GM21717 (cell line): Measurements from ENCODE around the gene PEX16.

Experiments used
- ATAC-seq: cut with Tn5 transposase; IDR thresholded peaks from one replicate; pipeline ENCODE4 v1.9.1; 2021; ENCODE audit warnings: mild to moderate bottlenecking, moderate library complexity; ENCODE audit not compliant: unreplicated experiment

PEX16 gene

GRCh38 chr11:45931739-45932138 lies 14.1 kb upstream of the PEX16 start:
- ATAC-seq = no peak

- ATAC-seq = no peak
Observed at GRCh38 chr11:45930951-45931570, 13.4 kb upstream of the PEX16 start.

DNA sequence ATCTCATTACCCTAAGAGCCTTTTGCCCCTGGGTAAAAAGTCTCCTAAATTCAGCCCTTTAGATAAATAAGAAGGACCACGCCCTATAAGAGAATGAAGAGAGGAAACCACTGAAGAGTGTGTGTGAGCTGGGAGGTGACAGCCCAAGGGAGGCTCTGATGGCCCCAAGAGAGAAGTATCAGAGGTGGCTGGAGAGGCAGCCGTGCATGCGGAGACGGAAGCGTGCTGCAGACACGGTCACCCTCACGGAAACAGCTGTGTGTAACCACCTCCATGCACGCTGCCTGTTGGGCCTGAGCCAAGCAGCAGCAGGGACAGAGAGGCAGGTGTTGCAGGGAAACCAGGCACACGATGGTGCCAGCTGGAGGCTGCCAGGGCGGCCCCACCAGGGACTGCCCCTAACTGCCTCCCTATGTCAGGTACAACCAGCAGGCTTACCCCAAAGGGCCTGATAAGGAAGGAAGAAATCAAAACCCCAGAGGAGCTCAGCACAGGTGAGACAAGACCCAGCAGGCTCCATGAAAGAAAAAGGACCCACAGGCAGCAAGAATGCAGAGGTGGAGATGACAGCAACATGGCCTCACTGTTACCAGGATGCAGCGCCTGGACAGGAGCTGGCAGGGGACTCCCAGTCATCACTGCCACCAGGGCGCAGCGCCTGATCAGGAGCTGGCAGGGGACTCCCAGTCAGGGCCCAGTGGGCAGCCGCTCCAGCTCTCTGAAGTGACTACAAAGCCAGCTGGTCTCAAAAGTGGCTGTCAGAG lies 12.5 kb upstream of the PEX16 start:
- peak; percentile 82 for ATAC-seq

DNA sequence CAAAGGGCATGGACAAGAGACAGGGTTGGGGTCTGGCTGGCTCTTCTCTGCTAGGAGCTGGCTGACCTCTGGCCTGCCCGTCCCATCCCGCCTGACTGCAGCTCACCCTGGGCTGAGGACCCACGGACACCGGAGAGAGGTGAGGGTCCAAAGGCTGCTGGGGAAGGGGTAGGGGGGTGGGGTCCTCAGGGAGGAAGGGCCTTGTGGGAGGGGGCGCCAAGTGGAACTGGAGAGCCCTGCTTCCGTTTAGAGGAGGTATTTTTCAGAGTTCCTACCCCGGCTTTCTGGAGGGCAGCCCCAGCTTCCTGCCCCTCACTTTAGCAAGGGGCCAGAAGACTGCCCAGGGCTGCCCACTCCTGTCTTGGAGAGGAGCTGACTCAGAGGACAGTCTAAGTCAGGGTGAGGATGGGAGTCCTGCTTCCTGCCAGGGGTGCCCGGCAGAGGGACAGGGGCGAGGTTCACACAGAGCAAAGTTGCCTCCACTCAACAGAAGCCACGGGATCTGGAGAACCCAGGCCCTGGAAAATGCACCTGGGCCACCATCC lies 11.9 kb upstream of the PEX16 start:
- ATAC-seq = no peak

- ATAC-seq = no peak
Observed at GRCh38 chr11:45928535-45929215, 11.0 kb upstream of the PEX16 start.

DNA sequence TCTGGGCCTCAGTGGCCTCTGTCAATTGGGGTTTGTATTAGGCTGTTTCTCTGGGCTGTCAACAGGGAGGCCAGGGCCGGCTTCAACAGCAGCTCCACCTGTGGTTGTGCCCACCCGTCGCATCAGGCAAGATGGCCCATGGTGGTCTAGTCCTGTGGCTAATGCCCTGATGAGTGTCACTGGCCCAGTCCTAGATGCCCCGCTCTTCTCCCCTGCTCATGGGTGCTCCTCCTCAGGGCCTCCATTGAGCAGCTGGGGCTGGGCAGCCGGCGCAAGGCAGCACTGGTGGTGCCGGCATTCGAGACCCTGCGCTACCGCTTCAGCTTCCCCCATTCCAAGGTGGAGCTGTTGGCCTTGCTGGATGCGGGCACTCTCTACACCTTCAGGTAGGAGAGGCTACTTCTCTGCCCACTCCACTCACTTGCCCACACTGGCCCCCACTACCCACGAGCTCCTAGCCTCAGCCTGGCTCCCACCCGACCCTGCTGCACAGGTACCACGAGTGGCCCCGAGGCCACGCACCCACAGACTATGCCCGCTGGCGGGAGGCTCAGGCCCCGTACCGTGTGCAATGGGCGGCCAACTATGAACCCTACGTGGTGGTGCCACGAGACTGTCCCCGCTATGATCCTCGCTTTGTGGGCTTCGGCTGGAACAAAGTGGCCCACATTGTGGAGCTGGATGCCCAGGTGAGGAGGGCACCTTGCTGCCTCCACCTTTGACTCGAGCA lies 10.2 kb upstream of the PEX16 start:
- ATAC-seq = no peak

DNA sequence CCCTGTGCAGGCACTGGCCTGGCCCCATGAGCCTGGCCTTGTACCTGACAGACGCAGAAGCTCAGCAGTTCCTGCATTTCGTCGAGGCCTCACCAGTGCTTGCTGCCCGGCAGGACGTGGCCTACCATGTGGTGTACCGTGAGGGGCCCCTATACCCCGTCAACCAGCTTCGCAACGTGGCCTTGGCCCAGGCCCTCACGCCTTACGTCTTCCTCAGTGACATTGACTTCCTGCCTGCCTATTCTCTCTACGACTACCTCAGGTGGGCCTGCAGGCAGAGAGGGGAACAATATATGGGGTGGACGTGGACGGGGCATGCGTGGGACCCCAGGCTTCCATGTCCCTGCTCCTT lies 9.6 kb upstream of the PEX16 start:
- ATAC-seq = no peak

GRCh38 chr11:45926536-45927331 lies 9.1 kb upstream of the PEX16 start:
- no peak for ATAC-seq

DNA sequence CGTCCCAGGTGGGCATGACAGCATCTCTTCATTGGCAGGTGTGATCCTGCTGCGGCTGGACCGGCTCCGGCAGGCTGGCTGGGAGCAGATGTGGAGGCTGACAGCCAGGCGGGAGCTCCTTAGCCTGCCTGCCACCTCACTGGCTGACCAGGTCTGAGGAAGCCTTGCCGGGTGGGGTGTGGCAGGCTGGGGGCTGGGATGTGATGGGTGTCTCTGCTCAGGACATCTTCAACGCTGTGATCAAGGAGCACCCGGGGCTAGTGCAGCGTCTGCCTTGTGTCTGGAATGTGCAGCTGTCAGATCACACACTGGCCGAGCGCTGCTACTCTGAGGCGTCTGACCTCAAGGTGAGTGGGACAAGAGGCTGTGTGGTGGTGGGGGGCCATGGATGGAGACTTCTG lies 8.3 kb upstream of the PEX16 start:
- no peak for ATAC-seq

- no peak for ATAC-seq
Observed at GRCh38 chr11:45925550-45925949, 7.9 kb upstream of the PEX16 start.

GRCh38 chr11:45924927-45925326 lies 7.2 kb upstream of the PEX16 start:
- no peak for ATAC-seq

- ATAC-seq = no peak
Observed at GRCh38 chr11:45924036-45924915, 6.6 kb upstream of the PEX16 start.

DNA sequence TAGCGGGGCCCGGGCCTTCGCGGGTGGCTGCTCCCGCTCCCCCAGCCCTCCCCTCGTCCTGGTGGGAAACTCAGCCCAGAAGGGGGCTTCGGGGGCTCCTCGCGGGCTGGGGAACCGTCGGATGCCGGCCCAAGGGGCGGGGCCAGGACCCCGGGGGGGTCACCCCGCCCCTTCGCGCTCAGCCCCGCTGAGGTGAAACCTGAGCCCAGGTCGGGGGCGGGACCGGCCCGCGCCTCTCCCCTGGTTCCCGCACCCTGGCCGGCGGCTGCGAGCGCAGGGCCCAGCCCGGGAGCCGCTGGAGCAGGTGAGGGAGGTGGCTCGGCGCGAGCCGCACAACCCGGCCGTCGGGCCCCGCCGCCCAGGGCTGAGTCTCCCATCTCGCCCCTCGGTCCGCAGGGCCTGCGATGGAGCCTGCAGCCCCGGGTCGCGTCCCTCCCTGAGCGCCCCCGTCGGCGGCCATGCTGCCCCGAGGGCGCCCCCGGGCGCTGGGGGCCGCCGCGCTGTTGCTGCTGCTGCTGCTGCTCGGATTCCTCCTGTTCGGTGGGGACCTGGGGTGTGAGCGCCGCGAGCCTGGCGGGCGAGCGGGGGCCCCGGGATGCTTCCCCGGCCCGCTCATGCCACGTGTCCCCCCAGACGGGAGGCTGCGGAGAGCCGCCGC lies 4.9 kb upstream of the PEX16 start, which contains the start of gene LARGE2:
Gene LARGE2 (plus strand): TSS at position 232 of the 658 bp plus-strand sequence. CDS start 227 bp downstream, at position 459.
- no peak for ATAC-seq

DNA sequence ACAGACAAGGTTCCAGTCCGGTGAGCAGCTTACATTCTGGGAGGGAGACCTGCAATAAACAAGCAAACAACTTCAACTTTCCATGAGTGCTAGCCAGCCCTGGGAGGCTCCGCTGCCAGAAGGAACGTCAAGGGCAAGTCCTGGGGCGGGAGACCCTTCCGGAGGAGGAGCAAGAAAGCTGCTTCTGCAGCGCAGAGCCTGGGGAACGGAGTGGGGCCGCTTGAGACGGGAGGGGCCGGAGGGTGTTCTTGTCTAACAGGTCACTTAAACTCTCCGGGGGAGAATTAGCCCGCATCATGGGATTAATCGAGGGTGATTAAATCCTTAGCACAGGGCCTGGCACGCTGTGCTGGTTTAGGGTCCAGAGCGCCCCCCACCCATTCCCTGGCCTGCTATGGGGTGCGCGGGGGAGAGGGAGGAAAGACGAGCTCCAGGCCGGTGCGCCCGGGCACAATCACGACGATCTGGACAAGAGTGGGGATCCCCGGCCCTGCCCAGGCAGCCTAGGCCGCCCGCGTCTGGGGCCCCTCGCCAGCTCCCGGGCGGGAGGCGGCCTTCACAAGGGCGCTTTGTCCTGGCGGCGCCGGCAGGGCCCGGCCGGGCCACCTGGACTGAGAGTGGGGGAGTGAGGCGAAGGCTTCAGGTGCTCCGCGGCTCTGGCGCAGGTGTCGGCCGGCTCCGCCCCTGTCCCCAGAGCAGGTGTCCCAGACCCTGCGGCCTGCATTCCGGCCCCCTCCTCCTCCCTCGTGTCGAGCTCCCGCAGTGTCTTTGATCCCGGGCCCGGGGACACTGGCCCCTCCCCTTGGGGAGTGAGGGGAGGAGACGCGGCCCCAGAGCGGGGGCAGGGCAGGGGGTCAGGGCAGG lies 4.1 kb upstream of the PEX16 start:
- no peak for ATAC-seq

- ATAC-seq = no peak
Observed at GRCh38 chr11:45920531-45921477, 3.1 kb upstream of the PEX16 start.

- no peak for ATAC-seq
Observed at GRCh38 chr11:45919806-45920530, 2.3 kb upstream of the PEX16 start.
